Activated T-cell treated with anti-CD3 and anti-CD28 coated beads, Interleukin-2, amount 50 U/mL, for 4 hours (primary cell): Measurements from ENCODE around the gene DHDDS. TPM values are rescaled to one million over a fixed set of nuclear protein-coding genes. Genes with fewer than 3 reads are reported as not detected.

ENCODE experiments used
- ATAC-seq, 2 donors: fragments of 200-7000 bp; cut with Tn5 transposase; one replicate each; pipeline ENCODE4 v1.10.0; 2021
- DNase-seq: peaks from one replicate; pipeline ENCODE4 v3.0.0-alpha.2; 2020
- H3K27me3 Mint-ChIP-seq: one replicate; pipeline ENCODE4 v1.8.0; 2021; ENCODE audit warnings: low read depth, mixed read lengths
- H3K36me3 Mint-ChIP-seq: one replicate; pipeline ENCODE4 v1.8.0; 2022; ENCODE audit warnings: mixed read lengths; ENCODE audit not compliant: insufficient read depth
- H3K4me1 Mint-ChIP-seq: one replicate; pipeline ENCODE4 v1.8.0; 2021; ENCODE audit warnings: low read depth, mixed read lengths
- H3K4me3 Mint-ChIP-seq: one replicate; pipeline ENCODE4 v1.8.0; 2021; ENCODE audit warnings: mild to moderate bottlenecking, moderate library complexity, mixed read lengths
- H3K9me3 Mint-ChIP-seq: one replicate; pipeline ENCODE4 v1.8.0; 2021; ENCODE audit warnings: mixed read lengths
- total RNA-seq, 3 donors: library from RNA; stranded (reverse); gene quantifications; one replicate each; pipeline ENCODE4 v1.2.1, GENCODE V29; 2021

DHDDS gene
- total RNA-seq, 3 donors from 2014 or later, result 59.7 to 68.8 (median 60.1) TPM

GRCh38 chr1:26449868-26450267 is 17.7 kb downstream of the DHDDS start:
- no peak for ATAC-seq
- H3K4me1 Mint-ChIP-seq, result no peaks in the 10 kb centered on the region
- peaks cover 30% of the 10 kb centered on the region for H3K36me3 Mint-ChIP-seq

GRCh38 chr1:26450908-26451307 is 18.8 kb downstream of the DHDDS start:
- H3K4me3 Mint-ChIP-seq, result no peak overlapping the region
- ATAC-seq (no peak), DNase-seq (no peak)
- peaks cover 30% of the 10 kb centered on the region for H3K36me3 Mint-ChIP-seq
- no peaks in the 10 kb centered on the region for H3K27me3 Mint-ChIP-seq
- no peaks in the 10 kb centered on the region for H3K4me1 Mint-ChIP-seq
- no peaks in the 10 kb centered on the region for H3K9me3 Mint-ChIP-seq

More at GRCh38 chr1:26449868-26450267, 17.7 kb downstream of the DHDDS start:
- Mint-ChIP-seq H3K27me3 (no peaks in the 10 kb centered on the region), H3K4me3 (no peak overlapping the region), H3K9me3 (no peaks in the 10 kb centered on the region)
- no peak for DNase-seq

DNA sequence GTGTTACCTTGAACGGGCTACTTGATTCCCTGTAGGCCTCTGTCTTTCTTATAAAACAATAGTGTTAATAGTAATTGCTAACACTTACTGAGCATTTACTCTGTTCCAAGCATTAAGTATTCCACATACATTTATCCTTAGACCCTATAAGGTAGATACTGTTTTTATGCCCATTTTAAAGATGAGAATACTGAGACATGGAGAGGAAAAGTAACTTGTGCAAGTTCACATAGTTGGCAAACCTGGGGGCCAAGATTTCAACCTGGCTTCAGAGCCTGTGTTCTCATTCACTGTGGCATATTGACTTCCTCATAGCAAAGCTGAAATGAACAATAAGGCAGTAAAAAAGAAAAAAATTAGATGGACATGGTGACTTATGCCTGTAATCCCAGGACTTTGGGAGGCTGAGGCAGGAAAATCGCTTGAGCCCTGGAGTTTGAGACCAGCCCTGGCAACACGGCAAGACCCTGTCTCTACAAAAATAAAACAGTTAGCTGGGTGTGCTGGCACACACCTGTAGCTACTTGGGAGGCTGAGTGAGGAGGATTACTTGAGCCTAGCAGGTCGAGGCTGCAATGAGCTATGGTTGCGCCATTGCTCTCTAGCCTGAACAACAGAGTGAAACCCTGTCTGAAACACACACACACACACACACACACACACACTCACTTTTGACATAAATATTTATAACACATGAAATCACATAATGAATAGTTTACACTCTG is 20.5 kb downstream of the DHDDS start:
- ATAC-seq (no peak), DNase-seq (no peak)
- Mint-ChIP-seq H3K9me3 (no peaks in the 10 kb centered on the region), H3K4me3 (no peak overlapping the region), H3K36me3 (peaks cover 24% of the 10 kb centered on the region), H3K27me3 (no peaks in the 10 kb centered on the region), H3K4me1 (no peaks in the 10 kb centered on the region)

GRCh38 chr1:26459148-26459547 is 27.0 kb downstream of the DHDDS start:
- no peaks in the 10 kb centered on the region for H3K9me3 Mint-ChIP-seq
- ATAC-seq (no peak), DNase-seq (no peak)
- no peak overlapping the region for H3K4me3 Mint-ChIP-seq
- no peaks in the 10 kb centered on the region for H3K27me3 Mint-ChIP-seq
- H3K4me1 Mint-ChIP-seq, result no peaks in the 10 kb centered on the region
- H3K36me3 Mint-ChIP-seq, result peaks cover 29% of the 10 kb centered on the region

DNA sequence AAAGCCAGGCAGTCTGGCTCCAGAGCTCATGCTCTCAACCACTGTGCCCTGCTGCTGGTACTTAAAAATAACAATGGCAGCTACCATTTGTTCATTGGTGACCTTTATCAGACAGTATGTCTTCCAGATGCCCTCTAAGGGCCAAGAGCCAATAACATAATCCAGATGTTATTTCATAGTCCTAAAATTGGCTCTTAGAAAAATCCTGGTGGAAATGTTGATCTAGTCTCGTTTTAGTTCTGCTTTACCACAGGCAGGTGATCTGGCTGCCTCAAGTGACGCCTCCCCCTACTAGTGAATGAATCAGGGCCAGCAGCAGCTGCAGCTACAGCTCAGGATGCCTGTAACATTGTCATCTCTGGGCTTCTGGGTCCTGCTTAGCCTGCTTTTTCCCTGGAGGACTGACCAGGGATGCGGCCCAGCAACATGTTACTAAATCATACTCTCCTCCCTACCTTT is 27.5 kb downstream of the DHDDS start:
- Mint-ChIP-seq H3K4me1 (no peaks in the 10 kb centered on the region), H3K36me3 (peaks cover 30% of the 10 kb centered on the region), H3K4me3 (no peak overlapping the region), H3K27me3 (no peaks in the 10 kb centered on the region), H3K9me3 (no peaks in the 10 kb centered on the region)
- DNase-seq, result no peak
- no peak for ATAC-seq

DNA sequence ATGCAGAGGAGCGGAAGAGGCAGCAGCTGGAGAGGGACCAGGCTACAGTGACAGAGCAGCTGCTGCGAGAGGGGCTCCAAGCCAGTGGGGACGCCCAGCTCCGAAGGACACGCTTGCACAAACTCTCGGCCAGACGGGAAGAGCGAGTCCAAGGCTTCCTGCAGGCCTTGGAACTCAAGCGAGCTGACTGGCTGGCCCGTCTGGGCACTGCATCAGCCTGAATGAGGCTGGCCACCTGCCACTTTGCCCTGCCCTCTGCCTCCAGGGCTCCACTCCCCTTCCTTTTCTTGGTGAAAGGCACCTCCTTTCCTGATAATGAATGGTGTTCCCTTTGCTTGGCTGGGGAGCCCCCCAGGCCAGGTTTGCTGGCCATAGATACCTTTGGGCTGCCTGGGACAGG is 36.8 kb downstream of the DHDDS start:
- H3K36me3 Mint-ChIP-seq, result peaks cover 37% of the 10 kb centered on the region
- H3K27me3 Mint-ChIP-seq, result no peaks in the 10 kb centered on the region
- no peaks in the 10 kb centered on the region for H3K9me3 Mint-ChIP-seq
- no peak for ATAC-seq
- H3K4me3 Mint-ChIP-seq, result no peak overlapping the region
- no peak for DNase-seq
- H3K4me1 Mint-ChIP-seq, result peaks cover 27% of the 10 kb centered on the region

- Mint-ChIP-seq H3K4me1 (peaks cover 34% of the 10 kb centered on the region), H3K9me3 (no peaks in the 10 kb centered on the region), H3K27me3 (no peaks in the 10 kb centered on the region), H3K36me3 (peaks cover 41% of the 10 kb centered on the region), H3K4me3 (no peak overlapping the region)
- ATAC-seq, result no peak
- no peak for DNase-seq
Measured at GRCh38 chr1:26469558-26469957, 37.4 kb downstream of the DHDDS start.

DNA sequence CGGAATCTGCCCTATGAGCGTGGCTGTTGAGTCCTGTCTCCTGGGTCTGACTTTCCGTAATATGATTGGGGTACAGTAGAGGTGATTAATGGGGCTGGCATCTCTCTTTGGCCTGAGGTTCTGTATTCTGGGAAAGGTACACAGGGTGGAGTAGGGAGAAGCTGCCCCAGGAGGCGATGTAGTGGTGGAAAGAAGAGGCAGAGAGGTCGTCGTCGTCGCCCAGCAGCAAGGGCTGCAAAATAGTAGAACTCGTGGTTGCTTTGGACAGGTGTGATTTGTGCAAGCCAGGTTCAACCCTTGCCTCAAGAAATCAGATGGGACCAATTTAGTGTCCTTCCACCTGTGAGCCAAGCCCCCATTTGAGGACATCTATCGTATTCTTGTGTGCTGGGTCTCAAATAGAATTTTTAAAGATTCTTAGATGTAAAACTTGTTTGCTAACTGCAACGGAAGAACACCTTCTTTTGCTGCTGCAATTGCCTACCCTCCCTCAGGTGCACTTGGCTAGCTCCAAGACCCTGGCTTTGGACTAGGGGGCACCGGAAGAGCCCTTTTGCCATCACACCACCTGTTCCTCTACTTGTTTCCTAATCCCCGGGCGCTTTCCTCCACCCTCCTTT is 38.9 kb downstream of the DHDDS start:
- no peaks in the 10 kb centered on the region for H3K27me3 Mint-ChIP-seq
- DNase-seq (no peak), ATAC-seq (no peak)
- peaks cover 35% of the 10 kb centered on the region for H3K36me3 Mint-ChIP-seq
- no peaks in the 10 kb centered on the region for H3K9me3 Mint-ChIP-seq
- peaks cover 41% of the 10 kb centered on the region for H3K4me1 Mint-ChIP-seq
- H3K4me3 Mint-ChIP-seq, result peak overlapping the region; percentile 93

DNA sequence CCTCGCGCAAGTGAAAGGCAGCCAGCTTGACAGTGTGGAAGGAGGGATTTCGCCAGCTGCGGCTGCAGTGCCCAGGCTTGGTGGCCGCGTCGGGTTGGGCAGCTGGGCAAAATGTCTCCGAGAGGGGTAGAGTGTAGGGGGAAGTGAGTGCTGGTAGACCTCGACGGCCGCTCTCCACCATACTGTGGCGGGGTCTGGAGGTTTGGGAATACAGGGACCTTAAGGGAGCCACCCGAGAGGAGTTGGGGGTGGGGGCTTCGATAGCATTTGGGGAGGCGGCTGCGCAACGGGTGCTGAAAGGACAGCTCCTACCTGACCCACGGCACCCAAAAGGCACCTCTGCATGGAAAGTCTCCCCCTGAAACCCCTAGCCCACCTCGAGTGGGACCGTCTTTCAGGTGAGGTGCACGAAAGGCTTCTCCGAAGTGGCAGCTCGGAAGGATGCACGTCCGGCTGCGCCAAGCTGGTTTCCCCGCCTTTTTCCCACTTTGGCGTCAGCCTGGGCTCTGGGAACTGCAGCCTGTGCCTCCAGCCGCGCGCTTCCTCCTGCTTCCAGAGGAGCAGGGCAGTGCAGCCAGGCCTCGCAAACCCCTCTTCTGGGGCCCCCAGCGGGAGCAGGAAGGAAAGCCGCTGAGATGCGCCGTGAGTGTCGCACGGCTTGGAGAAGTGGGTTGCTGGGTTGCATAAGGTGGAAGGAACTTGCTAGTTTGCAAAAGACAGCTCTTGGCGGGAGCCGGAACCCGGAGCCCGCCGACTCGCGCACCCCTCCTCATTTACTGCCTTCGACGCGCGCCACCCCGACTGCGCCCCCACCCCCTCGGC is 39.6 kb downstream of the DHDDS start:
- H3K4me3 Mint-ChIP-seq, result peak overlapping the region; percentile 93
- no peaks in the 10 kb centered on the region for H3K27me3 Mint-ChIP-seq
- H3K36me3 Mint-ChIP-seq, result peaks cover 40% of the 10 kb centered on the region
- peaks cover 48% of the 10 kb centered on the region for H3K4me1 Mint-ChIP-seq
- DNase-seq (peak; percentile 23), ATAC-seq (peak; percentile 20 to 22)
- no peaks in the 10 kb centered on the region for H3K9me3 Mint-ChIP-seq

DNA sequence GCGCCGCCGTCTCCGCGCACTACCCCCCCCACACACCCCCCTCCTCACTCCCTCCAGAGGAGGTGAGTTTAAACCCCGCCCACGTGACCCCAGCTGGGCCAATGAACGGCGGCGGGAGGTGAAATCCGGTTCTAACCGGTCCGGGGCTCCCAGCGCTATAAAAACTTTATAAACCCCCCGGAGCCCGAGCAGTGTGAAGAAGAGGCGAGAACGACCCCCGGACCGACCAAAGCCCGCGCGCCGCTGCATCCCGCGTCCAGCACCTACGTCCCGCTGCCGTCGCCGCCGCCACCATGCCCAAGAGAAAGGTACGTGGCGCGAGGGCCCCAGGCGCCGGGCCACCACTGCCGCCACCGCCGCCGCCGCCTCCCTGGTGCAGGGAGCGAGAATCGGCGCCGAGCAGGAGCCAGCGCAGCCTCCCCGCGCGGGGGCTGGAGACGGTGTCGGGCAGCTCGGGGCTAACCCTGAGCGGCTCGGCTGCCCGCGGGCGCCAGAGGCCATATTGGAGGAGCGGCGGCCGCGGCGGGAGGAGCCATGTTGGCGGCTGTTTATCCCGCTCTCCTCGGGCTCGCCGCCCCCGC is 40.3 kb downstream of the DHDDS start, which contains the start of gene HMGN2:
HMGN2 (plus strand) TSS at position 121 of the 581 bp plus-strand sequence; CDS start at position 294, 173 bp downstream.
- Mint-ChIP-seq H3K36me3 (peaks cover 36% of the 10 kb centered on the region), H3K27me3 (no peaks in the 10 kb centered on the region), H3K9me3 (no peaks in the 10 kb centered on the region), H3K4me3 (peak within 1 kb of the TSS; percentile 93), H3K4me1 (peaks cover 50% of the 10 kb centered on the region)
- ATAC-seq (peak; percentile 74), DNase-seq (peak; percentile 88)

DNA sequence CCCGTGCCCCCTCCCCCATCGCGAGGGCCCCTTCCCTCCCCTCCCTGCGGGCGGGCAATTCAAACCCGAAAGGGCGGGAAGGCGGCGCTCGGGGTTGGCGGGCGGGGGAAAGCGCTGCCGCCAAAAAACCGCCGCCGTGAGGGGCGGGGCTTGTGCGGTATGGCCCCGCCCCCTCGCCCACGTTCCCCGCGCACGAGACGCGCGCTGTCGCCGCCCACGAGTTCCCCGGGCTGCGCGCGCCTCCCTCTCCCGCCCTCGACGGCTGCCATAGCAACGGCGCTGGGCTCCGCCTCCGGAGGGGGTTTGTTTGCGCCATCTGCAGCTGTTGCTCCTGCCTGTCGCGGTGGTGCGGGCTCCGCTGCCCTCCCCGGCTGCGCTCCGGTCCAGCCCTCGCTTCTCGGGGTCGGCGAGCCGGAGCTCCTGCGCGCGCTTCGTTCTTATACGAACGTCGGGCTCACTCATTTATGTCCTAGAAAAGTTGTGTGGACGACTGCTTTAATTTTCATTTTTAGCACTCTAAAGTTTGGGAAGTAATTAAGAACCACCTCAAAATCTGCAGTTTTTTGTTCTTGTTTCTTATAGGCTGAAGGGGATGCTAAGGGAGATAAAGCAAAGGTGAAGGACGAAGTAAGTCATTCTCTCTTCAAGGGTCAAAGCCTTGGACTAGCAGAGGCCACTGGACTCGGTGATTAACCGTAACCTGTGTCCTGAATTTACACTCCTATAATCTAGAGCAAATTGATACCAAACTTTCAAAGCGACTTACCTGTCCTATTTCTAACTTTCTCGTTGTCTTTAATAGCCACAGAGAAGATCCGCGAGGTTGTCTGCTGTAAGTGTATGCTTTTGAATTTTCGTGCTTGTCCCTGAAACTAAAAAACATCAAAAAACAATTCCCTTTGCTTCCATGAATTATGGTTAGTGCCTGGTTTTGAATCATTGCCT is 41.1 kb downstream of the DHDDS start:
- Mint-ChIP-seq H3K9me3 (no peaks in the 10 kb centered on the region), H3K36me3 (peaks cover 38% of the 10 kb centered on the region), H3K4me3 (peak overlapping the region; percentile 89), H3K4me1 (peaks cover 50% of the 10 kb centered on the region), H3K27me3 (no peaks in the 10 kb centered on the region)
- peak; percentile 96 for DNase-seq
- ATAC-seq, result peak; percentile 64 to 76

- peaks cover 39% of the 10 kb centered on the region for H3K36me3 Mint-ChIP-seq
- H3K4me1 Mint-ChIP-seq, result peaks cover 53% of the 10 kb centered on the region
Measured at GRCh38 chr1:26474818-26475217, 42.7 kb downstream of the DHDDS start.

DNA sequence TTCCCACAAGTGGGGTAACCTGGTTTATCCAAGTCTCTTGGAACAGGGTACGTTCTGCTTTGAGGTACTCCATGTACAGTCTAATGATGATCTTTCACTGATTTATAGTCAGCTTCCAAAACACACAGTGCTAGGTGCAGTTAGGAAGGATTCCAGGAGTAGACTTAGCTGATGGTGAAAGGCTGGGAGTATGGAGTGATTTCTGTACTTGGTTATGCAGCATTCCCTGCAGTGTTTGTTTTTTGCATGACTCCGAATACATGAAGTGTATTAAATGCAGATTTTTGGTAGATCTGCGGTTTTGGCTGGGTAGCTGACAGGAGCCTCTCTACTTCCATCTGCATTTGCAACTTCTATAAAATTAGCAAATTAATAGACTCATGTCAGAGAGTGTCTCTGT is 43.9 kb downstream of the DHDDS start:
- Mint-ChIP-seq H3K4me3 (no peak overlapping the region), H3K36me3 (peaks cover 39% of the 10 kb centered on the region)

More at GRCh38 chr1:26474818-26475217, 42.7 kb downstream of the DHDDS start:
- DNase-seq (no peak), ATAC-seq (no peak)
- H3K4me3 Mint-ChIP-seq, result peak overlapping the region; percentile 89
- no peaks in the 10 kb centered on the region for H3K9me3 Mint-ChIP-seq
- no peaks in the 10 kb centered on the region for H3K27me3 Mint-ChIP-seq

More for the DNA sequence above, 43.9 kb downstream of the DHDDS start:
- ATAC-seq, result no peak
- DNase-seq, result no peak
- H3K4me1 Mint-ChIP-seq, result peaks cover 45% of the 10 kb centered on the region
- H3K27me3 Mint-ChIP-seq, result no peaks in the 10 kb centered on the region
- no peaks in the 10 kb centered on the region for H3K9me3 Mint-ChIP-seq
